Stimulated activated CD8-positive, alpha-beta memory T cell treated with anti-CD3 and anti-CD28 coated beads, Interleukin-15, amount 100 ng/mL, for 48 hours (primary cell): ENCODE data around the gene NTN5.

Experiments used
- DNase-seq, 2 donors: peaks; one replicate each; pipeline ENCODE4 v3.0.0-alpha.2; 2020; ENCODE audit warnings: low read depth in 2 of 2

Gene NTN5

GRCh38 chr19:48615231-48616040 is 57.4 kb downstream of the NTN5 start:
- no peak for DNase-seq

GRCh38 chr19:48614436-48615230 is 58.2 kb downstream of the NTN5 start, which contains the start of gene FAM83E:
TSS of gene FAM83E (minus strand) at chr19:48615076. CDS start at chr19:48613372, 1,704 bp downstream.
- no peak for DNase-seq

DNA sequence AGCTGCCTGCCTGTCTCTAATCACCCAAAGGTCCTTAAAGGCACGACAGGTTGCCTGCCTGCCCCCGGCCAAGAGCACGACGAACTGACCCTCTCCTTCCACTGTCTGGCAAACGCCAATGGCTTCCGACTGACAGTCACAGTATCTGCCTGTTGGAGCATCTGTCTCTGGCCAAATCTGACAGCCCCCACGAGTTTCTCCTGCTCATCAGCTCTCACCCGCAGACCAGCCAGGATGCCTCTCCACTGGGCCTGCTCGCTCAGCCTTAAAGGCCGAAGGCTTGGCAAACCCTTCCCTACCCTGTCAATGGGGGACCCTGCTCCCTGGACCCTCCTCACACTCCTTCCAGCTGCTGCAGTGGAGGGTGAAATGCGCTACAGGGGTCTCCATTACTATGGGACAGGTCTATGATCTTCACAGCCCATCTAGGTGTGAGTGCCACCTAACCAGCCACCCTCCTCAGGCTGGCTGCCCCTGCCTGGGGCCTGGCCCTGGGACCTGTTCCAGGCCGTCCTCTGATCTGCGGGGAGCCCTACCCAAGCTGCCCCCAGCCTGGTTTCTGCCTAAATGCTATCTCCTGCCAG is 58.9 kb downstream of the NTN5 start:
- no peak for DNase-seq

- no peak for DNase-seq
These were observed 59.6 kb downstream of the NTN5 start for GRCh38 chr19:48613024-48613851.

DNA sequence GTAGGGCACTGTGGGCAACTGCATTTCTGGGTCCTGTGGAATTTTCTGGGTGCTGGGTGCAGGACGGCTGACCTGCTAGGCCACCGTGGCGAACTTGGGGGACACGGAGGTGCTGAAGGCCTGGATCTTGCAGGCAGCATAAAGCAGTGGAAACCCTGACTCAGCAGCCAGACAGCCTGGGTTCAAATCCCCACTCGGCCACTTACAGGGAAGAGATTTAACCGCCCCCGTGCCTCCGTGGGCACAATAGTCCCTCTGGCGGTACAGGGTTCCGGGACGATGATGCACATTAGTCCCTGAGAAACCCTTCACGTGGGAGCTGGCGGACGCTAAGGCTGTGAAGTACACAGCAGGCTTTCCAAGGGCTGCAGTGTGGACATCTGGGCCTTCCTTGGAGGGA is 60.9 kb downstream of the NTN5 start:
- DNase-seq = no peak
